Measurements from ENCODE around the gene PGP.
A peak's percentile ranks its signal among the peaks of the same experiment; 100 is the strongest.
"Not testable (repeated sequence)": the region's sequence is repeated elsewhere in the genome, so short reads cannot be mapped to it uniquely, and the experiment has no call there.

PGP gene

GRCh38 chr16:2213817-2214718, 572 bp downstream of the PGP start:
- DNase-seq (ENCODE audit: low read depth): no peak

- DNase-seq (ENCODE audit: low read depth): no peak
Observed at GRCh38 chr16:2212362-2213324, 2.0 kb downstream of the PGP start.

GRCh38 chr16:2211923-2212347, 2.7 kb downstream of the PGP start:
- DNase-seq (ENCODE audit: low read depth): no peak

GRCh38 chr16:2210386-2211365, 4.0 kb downstream of the PGP start, which contains the start of gene BRICD5:
Gene BRICD5 (minus strand): TSS chr16:2210863. CDS start chr16:2210833, 30 bp downstream.
- DNase-seq (ENCODE audit: low read depth): no peak

GRCh38 chr16:2210009-2210332, 4.7 kb downstream of the PGP start:
- DNase-seq (ENCODE audit: low read depth): no peak

GRCh38 chr16:2209258-2210008, 5.2 kb downstream of the PGP start:
- DNase-seq (ENCODE audit: low read depth): no peak

GRCh38 chr16:2208772-2209171, 5.9 kb downstream of the PGP start:
- no peak for DNase-seq (ENCODE audit: low read depth)

- no peak for DNase-seq (ENCODE audit: low read depth)
Observed at GRCh38 chr16:2208308-2208707, 6.3 kb downstream of the PGP start.

- no peak for DNase-seq (ENCODE audit: low read depth)
Observed at GRCh38 chr16:2207872-2208271, 6.8 kb downstream of the PGP start.

GRCh38 chr16:2206780-2207433, 7.7 kb downstream of the PGP start:
- no peak for DNase-seq (ENCODE audit: low read depth)

- no peak for DNase-seq (ENCODE audit: low read depth)
Observed at GRCh38 chr16:2206420-2206779, 8.2 kb downstream of the PGP start.

GRCh38 chr16:2205967-2206313, 8.7 kb downstream of the PGP start:
- no peak for DNase-seq (ENCODE audit: low read depth)

- DNase-seq (ENCODE audit: low read depth): peak; percentile 87
Observed at GRCh38 chr16:2205104-2205966, 9.3 kb downstream of the PGP start, which contains the start of gene MLST8. Gene MLST8 (plus strand): TSS chr16:2205454. CDS start chr16:2206086, 632 bp downstream.

- no peak for DNase-seq (ENCODE audit: low read depth)
Observed at GRCh38 chr16:2204416-2205103, 10.1 kb downstream of the PGP start.

- not testable (repeated sequence) for DNase-seq (ENCODE audit: low read depth)
Observed at GRCh38 chr16:2203119-2203688, 11.4 kb downstream of the PGP start.

- no peak for DNase-seq (ENCODE audit: low read depth)
Observed at GRCh38 chr16:2200313-2200712, 14.3 kb downstream of the PGP start.

- no peak for DNase-seq (ENCODE audit: low read depth)
Observed at GRCh38 chr16:2199621-2200139, 15.0 kb downstream of the PGP start.

- DNase-seq (ENCODE audit: low read depth): no peak
Observed at GRCh38 chr16:2199095-2199494, 15.5 kb downstream of the PGP start.

All from stimulated activated CD8-positive, alpha-beta memory T cell treated with anti-CD3 and anti-CD28 coated beads, Interleukin-15, amount 100 ng/mL, for 24 hours (primary cell).